ENCODE data around the gene MB21D2. TPM values are rescaled to one million over a fixed set of nuclear protein-coding genes. Genes with fewer than 3 reads are reported as not detected.
"Not testable (repeated sequence)": the region's sequence is repeated elsewhere in the genome, so short reads cannot be mapped to it uniquely, and the experiment has no call there.

MB21D2 gene
- polyA plus RNA-seq, 6 donors from 2014 or later, result not detected

- Mint-ChIP-seq H3K36me3 (no peaks in the 10 kb centered on the region), H3K27ac (no peak overlapping the region), H3K27me3 (peaks cover 0 to 5% (median 4%) of the 10 kb centered on the region in 3 donors), H3K4me1 (no peaks in the 10 kb centered on the region), H3K4me3 (no peak overlapping the region), H3K9me3 (peaks cover 0 to 1% (median 0%) of the 10 kb centered on the region in 7 donors)
- ATAC-seq (ENCODE audit: low read depth in 2 of 2) (no peak), DNase-seq (no peak)
Observed at GRCh38 chr3:192804502-192804901, 113.2 kb downstream of the MB21D2 start.

GRCh38 chr3:192802957-192803899 is 114.4 kb downstream of the MB21D2 start:
- peaks cover 0 to 5% (median 4%) of the 10 kb centered on the region in 3 donors for H3K27me3 Mint-ChIP-seq
- DNase-seq, result no peak

GRCh38 chr3:192801985-192802384 is 115.7 kb downstream of the MB21D2 start:
- ATAC-seq (ENCODE audit: low read depth in 2 of 2) (no peak), DNase-seq (no peak)
- H3K36me3 Mint-ChIP-seq, result no peaks in the 10 kb centered on the region
- peaks cover 0 to 5% (median 3%) of the 10 kb centered on the region in 3 donors for H3K27me3 Mint-ChIP-seq
- no peaks in the 10 kb centered on the region for H3K4me1 Mint-ChIP-seq
- H3K27ac Mint-ChIP-seq, result no peak overlapping the region
- H3K4me3 Mint-ChIP-seq, result no peak overlapping the region
- no peaks in the 10 kb centered on the region for H3K9me3 Mint-ChIP-seq

More at GRCh38 chr3:192802957-192803899, 114.4 kb downstream of the MB21D2 start:
- Mint-ChIP-seq H3K4me1 (no peaks in the 10 kb centered on the region), H3K36me3 (no peaks in the 10 kb centered on the region), H3K27ac (no peak overlapping the region), H3K4me3 (no peak overlapping the region), H3K9me3 (peaks cover 0 to 1% (median 0%) of the 10 kb centered on the region in 7 donors)
- ATAC-seq (ENCODE audit: low read depth in 2 of 2), result no peak

- no peak overlapping the region for H3K27ac Mint-ChIP-seq
- H3K4me1 Mint-ChIP-seq, result no peaks in the 10 kb centered on the region
- no peak for ATAC-seq (ENCODE audit: low read depth in 2 of 2)
- H3K36me3 Mint-ChIP-seq, result no peaks in the 10 kb centered on the region
- no peak overlapping the region for H3K4me3 Mint-ChIP-seq
- peaks cover 0 to 5% (median 3%) of the 10 kb centered on the region in 3 donors for H3K27me3 Mint-ChIP-seq
- no peaks in the 10 kb centered on the region for H3K9me3 Mint-ChIP-seq
- no peak for DNase-seq
Observed at GRCh38 chr3:192799721-192800120, 117.9 kb downstream of the MB21D2 start.

GRCh38 chr3:192795021-192795420 is 122.6 kb downstream of the MB21D2 start:
- Mint-ChIP-seq H3K4me1 (no peaks in the 10 kb centered on the region), H3K27me3 (peaks cover 0 to 10% (median 5%) of the 10 kb centered on the region in 3 donors), H3K9me3 (no peaks in the 10 kb centered on the region), H3K36me3 (no peaks in the 10 kb centered on the region), H3K27ac (no peak overlapping the region), H3K4me3 (no peak overlapping the region)
- DNase-seq, result no peak
- no peak for ATAC-seq (ENCODE audit: low read depth in 2 of 2)

- H3K4me3 Mint-ChIP-seq, result no peak overlapping the region
- H3K9me3 Mint-ChIP-seq, result no peaks in the 10 kb centered on the region
- H3K27ac Mint-ChIP-seq, result no peak overlapping the region
- H3K4me1 Mint-ChIP-seq, result no peaks in the 10 kb centered on the region
- no peaks in the 10 kb centered on the region for H3K36me3 Mint-ChIP-seq
- ATAC-seq (ENCODE audit: low read depth in 2 of 2) (no peak), DNase-seq (no peak)
- peaks cover 0 to 10% (median 5%) of the 10 kb centered on the region in 3 donors for H3K27me3 Mint-ChIP-seq
Observed at GRCh38 chr3:192794216-192794615, 123.4 kb downstream of the MB21D2 start.

- H3K9me3 Mint-ChIP-seq; H3K36me3 Mint-ChIP-seq; H3K27ac Mint-ChIP-seq; H3K4me1 Mint-ChIP-seq; H3K27me3 Mint-ChIP-seq; DNase-seq; ATAC-seq (ENCODE audit: low read depth in 2 of 2); H3K4me3 Mint-ChIP-seq: not testable (repeated sequence)
Observed at GRCh38 chr3:192788816-192789515, 128.7 kb downstream of the MB21D2 start.

- Mint-ChIP-seq H3K36me3 (peaks cover 9 to 12% of the 10 kb centered on the region in 2 donors), H3K27me3 (peaks cover 0 to 5% (median 0%) of the 10 kb centered on the region in 3 donors), H3K4me1 (no peaks in the 10 kb centered on the region), H3K27ac (no peak overlapping the region), H3K9me3 (peaks cover 7 to 31% (median 15%) of the 10 kb centered on the region in 7 donors), H3K4me3 (no peak overlapping the region)
- ATAC-seq (ENCODE audit: low read depth in 2 of 2) (no peak), DNase-seq (no peak)
Observed at GRCh38 chr3:192778508-192778907, 139.1 kb downstream of the MB21D2 start.

GRCh38 chr3:192774341-192774740 is 143.3 kb downstream of the MB21D2 start:
- H3K9me3 Mint-ChIP-seq, result peaks cover 7 to 33% (median 17%) of the 10 kb centered on the region in 7 donors
- not testable (repeated sequence) for H3K4me3 Mint-ChIP-seq; ATAC-seq (ENCODE audit: low read depth in 2 of 2); H3K4me1 Mint-ChIP-seq; H3K27ac Mint-ChIP-seq; H3K27me3 Mint-ChIP-seq; DNase-seq
- H3K36me3 Mint-ChIP-seq, result peaks cover 9 to 14% of the 10 kb centered on the region in 2 donors

GRCh38 chr3:192772240-192772894 is 145.3 kb downstream of the MB21D2 start:
- peaks cover 7 to 28% (median 17%) of the 10 kb centered on the region in 7 donors for H3K9me3 Mint-ChIP-seq
- H3K4me3 Mint-ChIP-seq, result no peak overlapping the region
- DNase-seq, result no peak
- ATAC-seq (ENCODE audit: low read depth in 2 of 2), result no peak
- H3K27me3 Mint-ChIP-seq, result peaks cover 0 to 5% (median 0%) of the 10 kb centered on the region in 3 donors
- H3K36me3 Mint-ChIP-seq, result peaks cover 4 to 14% of the 10 kb centered on the region in 2 donors
- no peaks in the 10 kb centered on the region for H3K4me1 Mint-ChIP-seq
- no peak overlapping the region for H3K27ac Mint-ChIP-seq

GRCh38 chr3:192758654-192759053 is 159.0 kb downstream of the MB21D2 start:
- Mint-ChIP-seq H3K9me3 (peaks cover 0 to 19% (median 7%) of the 10 kb centered on the region in 7 donors), H3K36me3 (no peaks in the 10 kb centered on the region), H3K27me3 (peaks cover 0 to 5% (median 4%) of the 10 kb centered on the region in 3 donors), H3K4me1 (no peaks in the 10 kb centered on the region), H3K27ac (no peak overlapping the region), H3K4me3 (no peak overlapping the region)
- DNase-seq (no peak), ATAC-seq (ENCODE audit: low read depth in 2 of 2) (no peak)

GRCh38 chr3:192751148-192751547 is 166.5 kb downstream of the MB21D2 start:
- no peaks in the 10 kb centered on the region for H3K36me3 Mint-ChIP-seq
- no peak overlapping the region for H3K4me3 Mint-ChIP-seq
- H3K27me3 Mint-ChIP-seq, result peaks cover 0 to 13% (median 8%) of the 10 kb centered on the region in 3 donors
- DNase-seq (no peak), ATAC-seq (ENCODE audit: low read depth in 2 of 2) (no peak)
- H3K9me3 Mint-ChIP-seq, result peaks cover 0 to 4% (median 2%) of the 10 kb centered on the region in 7 donors
- no peaks in the 10 kb centered on the region for H3K4me1 Mint-ChIP-seq
- H3K27ac Mint-ChIP-seq, result no peak overlapping the region

- Mint-ChIP-seq H3K36me3 (no peaks in the 10 kb centered on the region), H3K4me3 (no peak overlapping the region), H3K9me3 (peaks cover 0 to 5% (median under 1%) of the 10 kb centered on the region in 7 donors), H3K4me1 (no peaks in the 10 kb centered on the region), H3K27me3 (peaks cover 0 to 10% (median 8%) of the 10 kb centered on the region in 3 donors), H3K27ac (no peak overlapping the region)
- no peak for ATAC-seq (ENCODE audit: low read depth in 2 of 2)
- DNase-seq, result no peak
Observed at GRCh38 chr3:192750201-192750600, 167.5 kb downstream of the MB21D2 start.
